ENCODE results near the gene TLR4. TPM values are rescaled to one million over a fixed set of nuclear protein-coding genes. Genes with fewer than 3 reads are reported as not detected.

Gene TLR4
- total RNA-seq: 10 to 100 TPM; 18.1 to 31.3 TPM
- long read RNA-seq, donor 1, full-length matches to known transcripts: 3 of 6 reads
- long read RNA-seq, donor 1, partial matches to known transcripts: 0 of 6 reads
- long read RNA-seq, donor 1, other reads (novel, unspliced or antisense): 3 of 6 reads
- long read RNA-seq, donor 2, partial matches to known transcripts: 2 of 2 reads
- long read RNA-seq, donor 2, other reads (novel, unspliced or antisense): 0 of 2 reads

GRCh38 chr9:117704024-117704575 is at the start of gene TLR4:
Gene TLR4 (plus strand): TSS chr9:117704403. CDS start chr9:117704473, 70 bp downstream.
- intact Hi-C loops (cut with DNase I): no loop called here
- DNase-seq (ENCODE audit: low spot score): peak; percentile 90

- DNase-seq (ENCODE audit: low spot score): no peak
- intact Hi-C loops (cut with DNase I): no loop called here
Measured at GRCh38 chr9:117656002-117656401, 48.2 kb upstream of the TLR4 start.

- DNase-seq (ENCODE audit: low spot score): no peak
- intact Hi-C loops (cut with DNase I): no loop called here
Measured at GRCh38 chr9:117662651-117663050, 41.6 kb upstream of the TLR4 start.

- intact Hi-C loops (cut with DNase I): no loop called here
- DNase-seq (ENCODE audit: low spot score): no peak
Measured at GRCh38 chr9:117664419-117664818, 39.8 kb upstream of the TLR4 start.

GRCh38 chr9:117665601-117666385 is 38.4 kb upstream of the TLR4 start:
- no peak for DNase-seq (ENCODE audit: low spot score)
- intact Hi-C loops (cut with DNase I): no loop called here

GRCh38 chr9:117671468-117671867 is 32.7 kb upstream of the TLR4 start:
- no peak for DNase-seq (ENCODE audit: low spot score)
- intact Hi-C loops (cut with DNase I): no loop called here

GRCh38 chr9:117672369-117672768 is 31.8 kb upstream of the TLR4 start:
- intact Hi-C loops (cut with DNase I): no loop called here
- DNase-seq (ENCODE audit: low spot score): no peak

GRCh38 chr9:117677572-117677971 is 26.6 kb upstream of the TLR4 start:
- intact Hi-C loops (cut with DNase I): no loop called here
- no peak for DNase-seq (ENCODE audit: low spot score)

- intact Hi-C loops (cut with DNase I): no loop called here
- no peak for DNase-seq (ENCODE audit: low spot score)
Measured at GRCh38 chr9:117678871-117679270, 25.3 kb upstream of the TLR4 start.

- DNase-seq (ENCODE audit: low spot score): no peak
- intact Hi-C loops (cut with DNase I): no loop called here
Measured at GRCh38 chr9:117679416-117679815, 24.8 kb upstream of the TLR4 start.

- intact Hi-C loops (cut with DNase I): no loop called here
- DNase-seq (ENCODE audit: low spot score): no peak
Measured at GRCh38 chr9:117681888-117682287, 22.3 kb upstream of the TLR4 start.

GRCh38 chr9:117682955-117683710 is 21.1 kb upstream of the TLR4 start:
- DNase-seq (ENCODE audit: low spot score): no peak
- intact Hi-C loops (cut with DNase I): no loop called here

- intact Hi-C loops (cut with DNase I): no loop called here
- no peak for DNase-seq (ENCODE audit: low spot score)
Measured at GRCh38 chr9:117687532-117687931, 16.7 kb upstream of the TLR4 start.

- intact Hi-C loops (cut with DNase I): no loop called here
Measured at GRCh38 chr9:117691367-117691766, 12.8 kb upstream of the TLR4 start.

GRCh38 chr9:117696154-117696553 is 8.0 kb upstream of the TLR4 start:
- no peak for DNase-seq (ENCODE audit: low spot score)

More at GRCh38 chr9:117691367-117691766, 12.8 kb upstream of the TLR4 start:
- no peak for DNase-seq (ENCODE audit: low spot score)

GRCh38 chr9:117697046-117697445 is 7.2 kb upstream of the TLR4 start:
- DNase-seq (ENCODE audit: low spot score): peak; percentile 31
- intact Hi-C loops (cut with DNase I): no loop called here

More at GRCh38 chr9:117696154-117696553, 8.0 kb upstream of the TLR4 start:
- intact Hi-C loops (cut with DNase I): no loop called here

- intact Hi-C loops (cut with DNase I): no loop called here
Measured at GRCh38 chr9:117703537-117703936, 666 bp upstream of the TLR4 start.

GRCh38 chr9:117704597-117704996 is 394 bp downstream of the TLR4 start:
- no peak for DNase-seq (ENCODE audit: low spot score)
- intact Hi-C loops (cut with DNase I): no loop called here

More at GRCh38 chr9:117703537-117703936, 666 bp upstream of the TLR4 start:
- DNase-seq (ENCODE audit: low spot score): no peak

GRCh38 chr9:117705386-117705785 is 1.2 kb downstream of the TLR4 start:
- intact Hi-C loops (cut with DNase I): no loop called here

More at GRCh38 chr9:117705386-117705785, 1.2 kb downstream of the TLR4 start:
- DNase-seq (ENCODE audit: low spot score): no peak
